Kidney epithelial cell (primary cell): ENCODE measurements around the gene DENND5B. TPM values are rescaled to one million over a fixed set of nuclear protein-coding genes. Genes with fewer than 3 reads are reported as not detected.
"Not testable (repeated sequence)": the region's sequence is repeated elsewhere in the genome, so short reads cannot be mapped to it uniquely, and the experiment has no call there.

Experiments
- DNase-seq: peaks from one replicate; pipeline ENCODE4 v3.0.0-alpha.2; 2010; ENCODE audit warnings: low read depth
- H3K27me3 ChIP-seq: 2 replicates; pipeline ENCODE4 v1.6.0; 2011; ENCODE audit warnings: low read length; ENCODE audit not compliant: control insufficient read depth, insufficient read depth
- H3K36me3 ChIP-seq: 2 replicates; pipeline ENCODE4 v1.5.1; 2011; ENCODE audit warnings: low read length; ENCODE audit not compliant: control insufficient read depth, insufficient read depth
- H3K4me3 ChIP-seq: 2 replicates; pipeline ENCODE4 v1.5.1; 2011; ENCODE audit warnings: low read depth, mild to moderate bottlenecking, control low read depth, low read length
- CTCF ChIP-seq: IDR thresholded peaks from 2 replicates; pipeline ENCODE4 v1.5.1; 2011; ENCODE audit warnings: mild to moderate bottlenecking, moderate library complexity, low read length, control low read depth, inconsistent platforms; ENCODE audit not compliant: insufficient read depth, poor library complexity, severe bottlenecking
- total RNA-seq: library from RNA; depleted of rRNA; stranded (reverse); fragments of >200 nt; gene quantifications from 2 replicates; pipeline ENCODE4 v1.2.3, GENCODE V29; 2015

DENND5B gene
- total RNA-seq, 1 donor from 2014 or later, result 7.6 TPM

GRCh38 chr12:31388713-31389112 lies 202.2 kb downstream of the DENND5B start:
- DNase-seq, result no peak

GRCh38 chr12:31387466-31387865 lies 203.5 kb downstream of the DENND5B start:
- no peak for DNase-seq
- no peak for TF ChIP-seq CTCF
- Histone ChIP-seq H3K4me3 (no peak overlapping the region), H3K36me3 (no peaks in the 10 kb centered on the region), H3K27me3 (no peaks in the 10 kb centered on the region)

More at GRCh38 chr12:31388713-31389112, 202.2 kb downstream of the DENND5B start:
- TF ChIP-seq CTCF, result no peak
- no peaks in the 10 kb centered on the region for H3K27me3 ChIP-seq
- H3K4me3 ChIP-seq, result no peak overlapping the region
- H3K36me3 ChIP-seq, result no peaks in the 10 kb centered on the region

GRCh38 chr12:31387011-31387410 lies 203.9 kb downstream of the DENND5B start:
- no peak for TF ChIP-seq CTCF
- DNase-seq, result no peak
- H3K4me3 ChIP-seq, result no peak overlapping the region
- no peaks in the 10 kb centered on the region for H3K27me3 ChIP-seq
- H3K36me3 ChIP-seq, result no peaks in the 10 kb centered on the region

- H3K27me3 ChIP-seq, result no peaks in the 10 kb centered on the region
- TF ChIP-seq CTCF, result no peak
- DNase-seq, result no peak
- no peaks in the 10 kb centered on the region for H3K36me3 ChIP-seq
- no peak overlapping the region for H3K4me3 ChIP-seq
Measured at GRCh38 chr12:31386364-31386777, 204.6 kb downstream of the DENND5B start.

GRCh38 chr12:31377210-31377609 lies 213.7 kb downstream of the DENND5B start:
- not testable (repeated sequence) for H3K36me3 ChIP-seq, H3K4me3 ChIP-seq, H3K27me3 ChIP-seq, DNase-seq

- DNase-seq, H3K4me3 ChIP-seq, H3K36me3 ChIP-seq, H3K27me3 ChIP-seq: not testable (repeated sequence)
Measured at GRCh38 chr12:31375422-31375821, 215.5 kb downstream of the DENND5B start.

- DNase-seq, result no peak
- Histone ChIP-seq H3K4me3 (no peak overlapping the region), H3K27me3 (no peaks in the 10 kb centered on the region), H3K36me3 (no peaks in the 10 kb centered on the region)
- no peak for TF ChIP-seq CTCF
Measured at GRCh38 chr12:31371256-31371620, 219.7 kb downstream of the DENND5B start.
